GM21528 (cell line): ENCODE results near the gene CACNG5.

Experiments
- ATAC-seq: cut with Tn5 transposase; IDR thresholded peaks from one replicate; pipeline ENCODE4 v1.9.1; 2021; ENCODE audit warnings: mild to moderate bottlenecking, moderate library complexity; ENCODE audit not compliant: unreplicated experiment, low FRiP score

Gene CACNG5

DNA sequence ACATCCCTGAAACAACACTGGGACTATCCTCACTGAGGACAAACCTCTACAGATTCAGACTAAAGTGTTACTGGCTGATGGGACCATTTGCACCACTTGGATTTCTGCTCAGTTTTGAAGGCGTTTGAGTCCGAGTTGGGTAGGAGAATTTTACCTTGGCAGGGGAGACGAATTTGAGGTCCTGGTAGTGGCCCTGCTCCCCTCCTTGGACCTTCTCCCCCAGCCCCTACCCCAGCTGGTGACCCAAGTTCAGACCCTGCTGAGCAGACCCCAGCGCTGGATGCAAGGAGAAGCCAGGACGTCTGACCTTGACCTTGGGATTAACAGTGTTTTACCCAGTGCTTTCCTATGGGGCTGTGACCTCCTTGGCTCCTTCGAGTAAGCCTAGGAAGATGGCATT lies 13.6 kb downstream of the CACNG5 start:
- no peak for ATAC-seq

DNA sequence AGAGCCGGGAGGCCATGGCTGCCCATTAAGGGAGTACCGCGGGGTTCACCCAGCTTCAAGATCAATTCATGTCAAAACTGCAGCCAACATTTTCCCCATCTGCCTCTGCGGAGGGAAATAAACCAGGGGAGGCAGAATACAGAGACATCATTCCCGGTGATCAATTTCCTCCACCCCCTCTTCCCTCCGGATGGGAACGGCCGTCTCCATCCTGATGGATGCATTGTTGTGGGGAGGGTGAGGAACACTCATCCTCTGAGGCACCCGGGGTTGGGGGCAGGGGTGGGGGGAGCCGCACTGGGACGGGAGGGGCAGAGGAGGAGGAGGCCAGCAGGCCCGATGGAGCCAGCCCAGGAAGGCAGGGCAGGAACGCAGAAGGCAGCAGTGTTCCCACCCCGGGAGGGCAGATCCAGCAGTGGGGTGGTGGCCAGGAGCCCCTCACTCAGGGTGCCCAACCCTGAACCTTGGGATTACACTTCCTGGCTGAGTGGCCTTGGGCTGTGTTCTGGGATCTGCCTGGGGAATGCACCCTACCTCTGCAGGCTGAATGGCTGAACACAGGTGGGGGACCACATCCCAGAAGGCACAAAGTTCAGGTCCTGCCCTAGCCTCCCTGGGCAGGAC lies 14.2 kb downstream of the CACNG5 start:
- ATAC-seq: no peak

DNA sequence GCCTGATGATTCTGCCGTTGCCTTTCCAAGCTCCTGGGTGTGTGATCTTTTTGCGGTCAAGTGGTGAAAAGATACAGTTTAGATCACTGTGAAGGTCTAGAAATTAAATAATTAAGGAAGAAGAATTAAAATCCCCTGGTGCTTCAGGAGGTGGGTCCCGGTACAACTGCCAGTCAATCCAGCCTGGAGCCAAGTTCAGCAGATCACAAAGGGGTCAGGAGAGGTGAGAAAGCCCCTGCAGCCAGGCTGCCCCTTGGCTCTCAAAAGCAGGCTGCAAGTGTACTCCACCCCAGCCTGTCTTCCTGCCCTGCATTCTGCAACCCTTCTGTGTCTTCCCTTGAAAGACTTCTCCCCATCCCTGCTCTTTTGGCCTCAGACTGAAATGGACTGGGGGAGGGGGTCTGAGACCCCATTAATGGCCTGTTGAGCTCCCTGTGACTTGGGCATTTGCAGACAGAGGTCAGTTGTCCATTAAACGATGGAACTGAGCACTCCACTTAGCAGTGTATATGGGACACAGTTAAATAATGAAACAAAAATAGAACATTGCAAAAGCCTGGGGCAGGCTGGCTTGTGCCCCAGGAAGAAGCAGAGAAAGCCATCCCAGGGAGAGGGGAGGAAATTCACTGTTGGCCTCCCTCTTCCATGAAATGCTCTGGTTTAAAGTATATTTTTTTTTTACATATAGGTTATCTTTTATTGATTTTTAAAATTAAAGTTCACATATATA lies 15.1 kb downstream of the CACNG5 start:
- ATAC-seq: no peak

DNA sequence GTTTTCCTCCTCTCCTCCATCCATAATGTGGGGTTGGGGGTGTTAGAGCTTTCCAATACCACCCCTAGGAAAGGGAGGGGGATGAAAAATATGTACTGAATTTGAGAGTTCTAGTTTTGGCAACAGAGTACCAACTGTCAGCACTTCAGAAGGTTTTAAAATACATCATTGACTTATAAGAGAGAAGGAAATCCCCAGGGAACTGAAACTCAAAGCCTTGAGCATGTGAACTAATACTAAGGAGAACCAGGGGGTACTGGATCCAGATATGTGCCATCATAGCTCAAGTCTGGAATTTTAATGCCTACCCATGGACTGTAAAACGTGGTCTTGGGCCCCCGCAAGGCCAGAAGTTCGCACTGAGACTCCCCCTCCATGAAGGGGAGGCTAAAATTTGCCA lies 15.8 kb downstream of the CACNG5 start:
- ATAC-seq: no peak

DNA sequence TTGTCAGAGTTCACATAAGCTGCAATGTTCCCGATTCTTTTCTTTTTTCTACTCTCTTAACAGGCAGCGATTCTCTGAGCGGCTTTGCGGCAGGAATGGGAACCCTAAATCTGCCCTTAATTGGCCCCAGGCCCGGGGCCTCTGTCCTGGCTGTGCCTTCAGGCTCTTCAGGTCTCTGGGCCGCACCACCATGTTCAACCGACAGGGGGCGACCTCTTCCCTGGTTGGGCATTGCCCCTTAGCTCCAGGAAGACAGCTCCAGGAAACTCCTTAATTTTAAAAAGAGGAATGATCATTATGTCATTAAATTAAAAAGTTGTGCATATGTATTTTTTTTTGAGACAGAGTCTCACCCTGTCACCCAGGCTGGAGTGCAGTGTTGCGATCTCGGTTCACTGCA lies 20.3 kb downstream of the CACNG5 start:
- no peak for ATAC-seq

DNA sequence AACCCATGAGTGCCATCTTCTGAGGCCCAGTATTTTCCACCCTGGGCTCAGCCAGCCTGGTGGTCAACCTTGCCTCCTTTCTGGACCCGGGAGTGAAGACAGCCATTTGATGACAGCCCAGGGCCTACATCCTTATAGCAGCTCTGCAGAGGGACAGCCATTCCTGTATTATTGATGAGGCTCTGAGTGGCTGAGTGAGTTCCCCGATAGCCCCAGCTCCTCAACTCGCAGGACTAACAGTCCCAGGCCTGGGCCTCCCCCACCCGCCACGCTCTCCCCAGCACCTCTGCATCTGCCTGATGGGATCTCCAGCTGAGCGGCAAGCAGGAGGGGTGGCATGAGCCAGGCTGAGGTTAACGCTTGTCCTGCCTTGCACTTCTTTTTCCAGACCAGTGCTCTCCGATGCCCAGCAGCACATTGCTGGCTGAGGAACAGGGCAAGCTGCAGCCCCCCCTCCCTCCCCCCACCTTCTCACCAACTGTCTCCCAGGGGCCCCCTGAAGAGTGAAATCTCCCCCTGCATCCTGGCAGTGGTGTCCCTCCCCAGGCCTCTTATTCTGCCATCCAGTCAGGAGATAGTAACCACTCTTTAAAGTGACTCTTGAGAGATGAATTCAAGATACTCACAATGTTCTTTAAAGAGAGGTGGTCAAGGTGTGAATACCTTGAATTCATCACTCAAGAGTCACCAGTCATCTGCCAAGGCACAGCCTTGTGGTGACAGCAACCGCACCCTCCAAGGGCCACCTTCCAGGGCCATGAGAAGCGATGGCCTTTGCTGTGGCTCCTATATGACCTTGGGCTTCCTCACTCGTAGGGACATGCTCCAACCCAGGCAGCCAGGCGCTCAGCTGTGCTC lies 23.5 kb downstream of the CACNG5 start:
- no peak for ATAC-seq

DNA sequence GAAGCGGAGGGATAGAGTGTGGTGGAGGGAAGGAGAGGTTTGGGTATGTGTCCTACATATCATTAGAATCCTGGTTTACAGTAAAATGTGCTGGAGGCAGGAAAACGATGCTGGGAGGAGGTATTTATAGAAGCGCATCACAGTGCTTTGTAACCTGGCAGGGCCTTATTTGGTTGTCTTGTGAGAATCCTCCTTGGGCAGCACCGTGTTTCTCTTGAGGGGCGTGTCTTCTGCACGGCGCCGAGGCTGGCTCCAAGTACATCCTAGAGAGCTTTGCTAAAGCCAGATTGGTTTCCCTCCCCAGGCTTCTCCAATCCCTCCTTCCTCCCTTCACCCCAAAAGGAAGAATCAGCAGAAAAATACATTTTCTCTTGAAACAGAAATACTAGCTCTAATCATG lies 24.4 kb downstream of the CACNG5 start:
- ATAC-seq: no peak

DNA sequence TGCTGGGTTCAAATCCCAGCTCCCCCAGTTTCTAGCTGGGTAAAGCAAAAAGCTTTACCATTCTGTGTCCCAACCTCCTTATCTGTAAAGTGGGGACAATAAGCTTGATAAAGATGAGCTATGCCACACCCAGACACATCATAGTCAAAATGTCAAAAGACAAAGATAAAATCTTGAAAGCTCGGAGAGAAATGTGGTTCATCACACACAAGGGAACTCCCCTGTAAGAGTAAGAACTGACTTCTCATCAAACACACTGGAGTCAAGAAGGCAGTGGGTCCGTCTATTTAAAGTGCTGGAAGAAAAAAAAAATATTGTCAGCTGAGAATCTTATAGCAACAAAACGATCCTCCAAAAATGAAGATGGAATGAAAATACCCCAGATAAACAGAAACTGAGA lies 25.3 kb downstream of the CACNG5 start:
- no peak for ATAC-seq

DNA sequence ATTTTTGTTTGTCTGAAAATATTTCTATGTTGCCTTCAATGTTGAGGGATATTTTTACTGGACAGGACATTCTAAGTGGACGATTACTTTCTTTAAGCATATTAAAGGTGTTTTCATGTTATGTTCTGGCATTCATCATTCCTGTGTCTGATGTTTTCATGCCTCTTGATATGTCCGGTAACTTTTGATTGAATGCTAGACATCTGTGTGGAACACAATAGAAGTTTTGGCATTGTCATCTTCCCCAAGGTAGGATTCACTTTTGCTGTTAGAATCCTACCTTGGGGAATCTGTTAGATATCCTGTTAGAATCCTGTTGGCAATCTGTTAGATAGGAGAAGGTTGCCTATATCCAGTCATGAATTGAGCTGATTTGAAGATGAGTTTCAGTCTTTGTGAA lies 28.9 kb downstream of the CACNG5 start:
- ATAC-seq: no peak

DNA sequence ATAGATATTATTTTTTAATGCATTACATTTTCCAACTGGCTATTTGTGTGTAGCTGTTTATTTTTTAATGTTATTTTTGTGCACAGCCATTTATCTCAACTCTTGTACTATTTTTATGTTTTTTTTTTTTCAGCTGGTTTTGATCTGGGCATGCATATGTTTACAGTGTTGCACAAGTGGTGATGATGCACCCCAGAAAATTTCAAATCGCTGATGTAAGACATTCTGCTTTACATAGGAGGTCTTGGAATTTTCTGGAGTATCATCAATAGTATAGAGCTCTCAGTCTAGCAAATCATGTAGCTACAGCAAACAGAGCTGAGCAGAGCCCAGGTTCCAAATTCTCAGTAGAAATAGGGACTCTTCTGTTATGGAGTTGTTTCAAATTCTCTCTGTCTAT lies 30.2 kb downstream of the CACNG5 start:
- ATAC-seq: no peak

DNA sequence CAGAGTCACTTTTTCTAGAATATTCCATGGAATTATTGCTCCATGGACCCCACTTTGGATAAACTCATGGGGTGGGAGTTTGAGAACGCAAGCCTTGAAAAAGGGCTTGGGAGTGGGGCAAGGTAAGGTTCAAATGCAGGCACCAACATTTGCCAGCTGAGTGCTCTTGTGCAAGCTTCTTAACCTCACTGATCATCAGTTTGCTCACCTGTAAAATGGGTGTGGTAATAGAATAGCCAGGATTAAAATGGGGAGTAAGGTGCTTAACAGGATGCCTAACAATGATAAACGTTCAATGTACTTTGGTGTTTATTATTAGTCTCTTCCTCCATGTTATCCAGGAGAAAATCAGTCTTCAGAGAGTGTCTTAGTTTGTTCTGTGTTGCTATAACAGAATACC lies 39.0 kb downstream of the CACNG5 start:
- ATAC-seq: no peak

DNA sequence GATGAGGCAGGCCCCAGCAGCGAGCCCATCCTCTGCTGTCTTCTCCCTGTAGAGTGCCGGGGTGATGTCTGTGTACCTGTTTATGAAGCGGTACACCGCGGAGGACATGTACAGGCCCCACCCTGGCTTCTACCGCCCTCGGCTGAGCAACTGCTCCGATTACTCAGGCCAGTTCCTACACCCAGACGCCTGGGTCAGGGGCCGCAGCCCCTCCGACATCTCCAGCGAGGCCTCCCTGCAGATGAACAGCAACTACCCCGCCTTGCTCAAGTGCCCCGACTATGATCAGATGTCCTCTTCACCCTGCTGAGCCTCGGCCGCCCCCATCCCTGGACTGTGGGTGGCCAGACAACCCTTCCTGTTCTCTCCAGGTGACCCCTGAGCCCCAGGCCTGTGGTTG lies 50.0 kb downstream of the CACNG5 start:
- ATAC-seq: no peak

DNA sequence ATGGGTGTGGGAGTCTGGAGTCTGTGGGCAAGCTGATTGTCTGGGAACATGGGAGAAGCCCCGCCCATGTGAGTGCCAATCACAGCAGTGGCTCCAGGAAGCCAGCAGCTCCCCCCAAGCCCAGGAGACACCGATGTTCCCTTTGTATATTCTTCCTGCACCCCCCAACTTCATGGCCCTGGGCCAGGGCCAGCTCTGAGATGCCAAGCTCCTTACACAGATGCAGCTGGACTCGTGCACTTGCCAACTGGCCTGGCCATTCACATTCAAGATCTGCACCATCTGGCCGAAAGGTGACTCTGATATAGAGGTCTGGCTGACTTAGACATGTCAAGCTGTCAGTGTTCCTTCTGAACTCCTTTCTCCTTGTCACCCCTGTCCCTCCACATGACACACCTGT lies 50.5 kb downstream of the CACNG5 start:
- no peak for ATAC-seq

DNA sequence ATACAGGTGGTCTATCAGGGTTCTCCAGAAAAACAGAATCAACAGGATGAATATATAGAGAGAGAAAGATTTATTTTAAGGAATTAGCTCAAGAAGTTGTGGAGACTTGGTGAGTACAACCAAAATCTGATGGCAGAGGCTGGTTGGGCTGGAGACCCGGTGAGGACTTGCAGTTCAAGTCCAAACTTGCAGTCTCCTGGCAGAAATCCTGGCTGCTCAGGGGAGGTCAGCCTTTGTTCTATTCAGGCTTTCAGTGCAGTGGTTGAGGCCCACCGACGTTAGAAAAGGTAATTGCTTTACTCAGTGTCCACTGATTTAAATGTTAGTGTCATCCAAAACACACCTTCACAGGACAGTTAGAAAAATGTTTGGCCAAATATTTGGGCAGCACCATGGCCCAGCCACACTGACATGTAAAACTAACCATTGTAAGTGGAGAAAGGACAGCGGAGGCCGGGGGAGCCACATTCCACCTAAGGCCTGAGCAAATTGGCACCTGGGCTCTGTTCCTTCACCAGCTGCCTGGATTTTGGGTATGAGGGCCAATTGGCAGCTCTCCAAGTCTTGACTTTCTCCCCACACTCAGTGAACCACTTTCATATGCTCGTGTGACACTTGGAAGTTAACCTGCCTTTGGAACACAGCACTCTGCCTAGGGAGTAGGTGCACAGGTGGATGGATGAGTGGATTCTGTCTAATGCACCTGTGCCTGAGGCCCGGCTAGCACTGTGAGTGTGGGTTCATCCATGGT lies 54.7 kb downstream of the CACNG5 start:
- ATAC-seq: no peak

DNA sequence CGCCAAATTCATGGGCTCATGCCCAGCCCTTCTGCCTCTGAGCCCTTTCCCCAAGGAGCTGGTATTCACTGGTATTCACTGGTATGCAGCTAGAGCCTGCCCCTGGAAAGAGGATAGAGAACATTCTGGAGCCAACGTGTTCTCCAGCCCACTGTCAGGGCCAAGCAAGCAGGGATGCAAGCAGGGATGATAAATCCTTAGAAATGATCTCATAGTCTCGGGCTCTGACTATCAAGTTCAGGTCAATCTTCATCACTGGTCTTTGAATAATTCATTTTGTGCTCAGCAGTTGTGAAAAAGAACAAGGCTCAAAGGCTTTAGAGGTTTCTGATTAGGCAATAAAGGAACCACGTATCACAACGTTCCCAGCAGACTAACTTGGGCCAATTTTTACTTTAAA lies 57.3 kb downstream of the CACNG5 start:
- no peak for ATAC-seq

DNA sequence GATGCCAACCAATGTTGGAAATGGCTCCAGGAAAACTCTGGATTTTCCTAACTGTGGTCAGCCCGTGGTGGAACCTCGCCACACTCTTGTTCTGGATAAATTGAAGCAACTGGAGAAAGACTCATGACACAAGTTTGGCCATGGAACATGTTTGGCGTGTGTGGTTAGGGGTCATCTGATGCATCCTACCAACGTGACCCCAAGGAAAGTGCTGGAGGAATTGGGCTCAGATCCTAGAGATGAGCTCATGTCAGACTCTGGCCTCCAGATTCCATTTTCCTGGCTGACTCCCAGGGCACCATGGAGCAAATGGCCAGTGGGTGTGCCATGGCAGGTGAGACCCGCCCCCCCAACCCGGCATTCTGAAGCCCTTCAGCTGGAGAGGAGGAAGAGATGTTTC lies 58.5 kb downstream of the CACNG5 start:
- no peak for ATAC-seq

DNA sequence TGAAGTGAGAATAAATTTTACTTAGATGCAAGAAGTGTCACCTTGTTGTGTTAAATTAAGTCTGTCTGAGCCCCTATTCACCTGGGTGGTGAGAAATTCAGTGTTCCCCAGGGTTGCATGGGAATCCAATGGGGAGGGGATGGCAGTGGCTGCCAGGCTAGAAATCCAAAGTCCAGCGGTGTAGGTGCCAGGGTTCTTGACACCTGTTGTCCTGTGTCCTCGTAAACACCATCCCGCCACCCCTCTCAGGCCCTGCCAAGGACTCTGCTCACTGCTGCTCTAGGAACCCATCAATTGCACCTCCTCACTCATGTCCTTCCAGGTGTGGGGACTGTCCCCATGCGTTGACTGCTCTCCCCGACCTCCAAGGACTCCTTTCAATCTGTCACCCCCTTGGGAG lies 58.9 kb downstream of the CACNG5 start:
- ATAC-seq: no peak

DNA sequence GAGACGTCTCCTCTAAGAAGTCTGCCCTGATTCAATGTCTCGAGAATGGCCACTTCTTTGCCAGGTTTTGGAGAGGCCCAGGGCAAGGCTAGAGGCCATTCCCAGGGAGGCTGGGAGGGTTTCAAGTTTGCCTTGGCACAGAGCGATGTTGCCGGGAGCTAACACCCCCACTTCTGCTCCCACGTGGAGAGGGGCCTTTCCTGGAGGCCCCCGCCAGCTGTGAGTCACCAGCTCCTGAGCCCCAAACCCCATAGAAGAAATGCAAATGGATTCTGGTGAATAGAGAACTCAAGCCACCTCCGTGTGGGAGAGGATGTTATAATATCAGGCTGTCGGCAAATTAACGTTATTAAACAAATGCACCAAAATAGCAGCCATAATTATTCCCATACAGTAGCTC lies 62.2 kb downstream of the CACNG5 start:
- no peak for ATAC-seq

DNA sequence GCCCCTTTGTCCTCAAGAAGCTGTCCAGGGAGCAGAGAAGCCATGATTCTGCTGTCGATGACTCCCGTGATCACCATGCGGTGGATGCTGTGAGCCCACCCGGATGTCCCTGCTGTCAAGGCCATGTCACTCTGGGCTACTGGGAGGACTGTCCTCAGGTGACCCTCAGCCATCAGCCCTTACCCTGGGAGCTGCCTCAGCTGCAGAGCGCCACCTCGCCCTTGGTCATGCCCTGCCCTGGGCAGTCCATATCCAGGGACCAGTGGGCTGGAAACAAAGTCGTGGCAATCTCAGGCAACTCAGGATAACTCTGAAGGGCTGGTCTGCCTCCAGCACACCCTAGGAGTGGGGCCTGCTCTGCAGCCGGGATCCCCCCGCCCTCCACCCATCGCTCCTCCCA lies 63.6 kb downstream of the CACNG5 start:
- no peak for ATAC-seq

DNA sequence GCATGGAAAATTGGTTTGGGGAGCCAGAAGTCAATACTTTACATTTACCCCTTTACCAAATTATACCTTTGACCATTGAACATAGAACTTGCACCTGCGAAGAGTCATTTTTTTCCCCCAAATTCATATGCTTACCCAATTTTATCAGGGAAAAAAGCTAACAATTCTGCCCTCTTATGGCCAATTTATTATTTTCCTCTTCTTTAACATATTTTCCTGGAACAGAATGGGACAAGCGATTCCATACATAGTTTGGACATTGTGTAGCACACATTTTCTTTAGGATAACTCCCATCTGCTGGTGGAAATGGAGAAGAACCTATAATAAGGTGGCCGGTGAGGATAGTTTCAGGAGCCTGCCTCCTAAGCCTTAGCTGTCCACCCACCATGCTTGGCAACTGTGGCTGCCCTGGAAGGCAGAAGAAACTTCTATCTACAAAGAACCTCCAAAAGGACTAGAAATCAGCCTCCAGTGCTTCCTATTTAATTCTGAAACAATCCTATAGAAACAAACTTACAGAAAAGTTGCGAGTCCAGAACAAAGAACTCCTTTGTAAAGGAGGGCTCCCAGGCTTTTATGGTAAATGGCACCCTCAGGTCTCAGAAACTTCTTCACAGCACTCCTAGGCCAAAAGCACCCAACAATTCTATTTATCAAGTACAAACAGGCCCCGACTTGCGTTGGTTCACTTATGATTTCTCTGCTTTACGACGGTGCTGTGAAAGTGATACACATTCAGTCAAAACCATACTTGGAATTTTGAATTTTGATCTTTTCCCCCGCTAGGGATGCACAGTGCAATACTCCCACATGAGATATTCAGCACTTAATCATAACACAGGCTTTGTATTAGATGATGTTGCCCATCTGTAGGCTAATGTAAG lies 65.5 kb downstream of the CACNG5 start:
- no peak for ATAC-seq
